Ovary (tissue), 3 donors: ENCODE results near the gene ATXN7.

Experiments used
- EP300 ChIP-seq: sonication (generic); formaldehyde crosslinking; IDR thresholded peaks from one replicate; pipeline ENCODE4 v1.6.1; 2017; ENCODE audit warnings: antibody characterized with exemption
- TF ChIP-seq, protein P1 (sequence below), 3 donors: fragments of 450-650 bp in 2 of 3; fragments of 200-600 bp in 1 of 3; IDR thresholded peaks; one replicate each; pipeline versions ENCODE4 v1.5.1 to v1.8.0; 2016 to 2022; ENCODE audit warnings: antibody characterized with exemption in 3 of 3, mild to moderate bottlenecking in 1 of 3
- donor health status: DM: no; HTN: no; CAD: no.

GRCh38 chr3:63933459-63933858, 69.8 kb downstream of the ATXN7 start:
- TF ChIP-seq, protein P1, sequence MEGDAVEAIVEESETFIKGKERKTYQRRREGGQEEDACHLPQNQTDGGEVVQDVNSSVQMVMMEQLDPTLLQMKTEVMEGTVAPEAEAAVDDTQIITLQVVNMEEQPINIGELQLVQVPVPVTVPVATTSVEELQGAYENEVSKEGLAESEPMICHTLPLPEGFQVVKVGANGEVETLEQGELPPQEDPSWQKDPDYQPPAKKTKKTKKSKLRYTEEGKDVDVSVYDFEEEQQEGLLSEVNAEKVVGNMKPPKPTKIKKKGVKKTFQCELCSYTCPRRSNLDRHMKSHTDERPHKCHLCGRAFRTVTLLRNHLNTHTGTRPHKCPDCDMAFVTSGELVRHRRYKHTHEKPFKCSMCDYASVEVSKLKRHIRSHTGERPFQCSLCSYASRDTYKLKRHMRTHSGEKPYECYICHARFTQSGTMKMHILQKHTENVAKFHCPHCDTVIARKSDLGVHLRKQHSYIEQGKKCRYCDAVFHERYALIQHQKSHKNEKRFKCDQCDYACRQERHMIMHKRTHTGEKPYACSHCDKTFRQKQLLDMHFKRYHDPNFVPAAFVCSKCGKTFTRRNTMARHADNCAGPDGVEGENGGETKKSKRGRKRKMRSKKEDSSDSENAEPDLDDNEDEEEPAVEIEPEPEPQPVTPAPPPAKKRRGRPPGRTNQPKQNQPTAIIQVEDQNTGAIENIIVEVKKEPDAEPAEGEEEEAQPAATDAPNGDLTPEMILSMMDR (IDR thresholded peaks at IDR 0.05) = no peak
- no peak for TF ChIP-seq EP300
